GM19455 (cell line): ENCODE data around the gene C11orf54.
"Not testable (repeated sequence)": the region's sequence is repeated elsewhere in the genome, so short reads cannot be mapped to it uniquely, and the experiment has no call there.

Experiments
- ATAC-seq: cut with Tn5 transposase; IDR thresholded peaks from one replicate; pipeline ENCODE4 v1.9.1; 2021; ENCODE audit not compliant: unreplicated experiment

The C11orf54 gene

GRCh38 chr11:93734427-93735222 lies 6.8 kb upstream of the C11orf54 start:
- ATAC-seq, result no peak

- no peak for ATAC-seq
Measured at GRCh38 chr11:93735627-93736026, 5.8 kb upstream of the C11orf54 start.

GRCh38 chr11:93736129-93736528 lies 5.3 kb upstream of the C11orf54 start:
- ATAC-seq, result no peak

- ATAC-seq, result no peak
Measured at GRCh38 chr11:93737904-93738612, 3.4 kb upstream of the C11orf54 start.

- no peak for ATAC-seq
Measured at GRCh38 chr11:93738647-93739081, 2.8 kb upstream of the C11orf54 start.

GRCh38 chr11:93740031-93740729 lies 1.3 kb upstream of the C11orf54 start:
- no peak for ATAC-seq

- peak; percentile 31 for ATAC-seq
Measured at GRCh38 chr11:93740730-93741093, 760 bp upstream of the C11orf54 start.

GRCh38 chr11:93741882-93742226 lies 382 bp downstream of the C11orf54 start:
- ATAC-seq, result peak; percentile 15

GRCh38 chr11:93743291-93743690 lies 1.8 kb downstream of the C11orf54 start:
- ATAC-seq, result no peak

- no peak for ATAC-seq
Measured at GRCh38 chr11:93744669-93745004, 3.2 kb downstream of the C11orf54 start.

GRCh38 chr11:93745005-93745755 lies 3.7 kb downstream of the C11orf54 start:
- not testable (repeated sequence) for ATAC-seq

- ATAC-seq, result no peak
Measured at GRCh38 chr11:93746101-93746500, 4.6 kb downstream of the C11orf54 start.

GRCh38 chr11:93747122-93747521 lies 5.7 kb downstream of the C11orf54 start:
- ATAC-seq, result peak; percentile 56

- ATAC-seq, result no peak
Measured at GRCh38 chr11:93751001-93751400, 9.5 kb downstream of the C11orf54 start.

- no peak for ATAC-seq
Measured at GRCh38 chr11:93753241-93753640, 11.8 kb downstream of the C11orf54 start.

GRCh38 chr11:93756748-93757147 lies 15.3 kb downstream of the C11orf54 start:
- ATAC-seq, result no peak

- no peak for ATAC-seq
Measured at GRCh38 chr11:93757301-93757700, 15.8 kb downstream of the C11orf54 start.

GRCh38 chr11:93757924-93758865 lies 16.7 kb downstream of the C11orf54 start:
- no peak for ATAC-seq

GRCh38 chr11:93759123-93759522 lies 17.7 kb downstream of the C11orf54 start:
- ATAC-seq, result not testable (repeated sequence)

GRCh38 chr11:93761910-93762309 lies 20.4 kb downstream of the C11orf54 start:
- no peak for ATAC-seq
